ENCODE results near the gene RAE1. TPM values are rescaled to one million over a fixed set of nuclear protein-coding genes. Genes with fewer than 3 reads are reported as not detected.

Gene RAE1
- total and polyA plus RNA-seq, 12 donors, result 8.8 to 46.9 (median 22.5) TPM

- Histone ChIP-seq H3K4me3 (no peak overlapping the region), H3K27me3 (peaks cover 25% of the 10 kb centered on the region), H3K9me3 (replicated peaks in 1 of 3) (no peaks in the 10 kb centered on the region), H3K27ac (no peak overlapping the region), H3K4me1 (replicated peaks in 1 of 2) (no peaks in the 10 kb centered on the region), H3K36me3 (replicated peaks in 1 of 2) (no peaks in the 10 kb centered on the region)
- intact Hi-C loops (cut with DNase I), result no loop called here
- TF ChIP-seq CTCF (IDR thresholded peaks at IDR 0.05), result no peak
- no peak for TF ChIP-seq POLR2A (IDR thresholded peaks at IDR 0.05)
- WGBS, 4 donors, result 53 to 62% (median 59%) methylated on average over 7 to 8 of the region's 8 CpGs
- no peak for DNase-seq
Observed at GRCh38 chr20:57326667-57327455, 24.2 kb upstream of the RAE1 start.

GRCh38 chr20:57327820-57328219 is 23.2 kb upstream of the RAE1 start:
- Histone ChIP-seq H3K4me3 (no peak overlapping the region), H3K27me3 (peaks cover 25% of the 10 kb centered on the region), H3K27ac (no peak overlapping the region), H3K9me3 (replicated peaks in 1 of 3) (no peaks in the 10 kb centered on the region), H3K4me1 (replicated peaks in 1 of 2) (no peaks in the 10 kb centered on the region), H3K36me3 (replicated peaks in 1 of 2) (no peaks in the 10 kb centered on the region)
- WGBS, 4 donors, result 68 to 75% (median 73%) methylated on average over 6 of the region's 6 CpGs
- intact Hi-C loops (cut with DNase I), result no loop called here
- TF ChIP-seq CTCF (IDR thresholded peaks at IDR 0.05) (no peak), POLR2A (IDR thresholded peaks at IDR 0.05) (no peak)
- no peak for DNase-seq

- WGBS, 4 donors, result 57 to 75% (median 61%) methylated on average over 4 to 40 of the region's 40 CpGs
- Histone ChIP-seq H3K27ac (no peak within 1 kb of the TSS), H3K36me3 (replicated peaks in 1 of 2) (no peaks in the 10 kb centered on the region), H3K27me3 (peaks cover 25% of the 10 kb centered on the region), H3K4me1 (replicated peaks in 1 of 2) (no peaks in the 10 kb centered on the region), H3K9me3 (replicated peaks in 1 of 3) (no peaks in the 10 kb centered on the region), H3K4me3 (no peak within 1 kb of the TSS)
- DNase-seq, result no peak
- intact Hi-C loops (cut with DNase I), result no loop called here
- TF ChIP-seq CTCF (IDR thresholded peaks at IDR 0.05) (no peak), POLR2A (IDR thresholded peaks at IDR 0.05) (no peak)
Observed at GRCh38 chr20:57329608-57330221, 21.3 kb upstream of the RAE1 start, which contains the start of gene SPO11. SPO11 (plus strand) TSS chr20:57329803; CDS start chr20:57329868, 65 bp downstream.

- H3K27ac ChIP-seq, result no peak overlapping the region
- H3K9me3 ChIP-seq (replicated peaks in 1 of 3), result no peaks in the 10 kb centered on the region
- H3K4me3 ChIP-seq, result no peak overlapping the region
- H3K36me3 ChIP-seq (replicated peaks in 1 of 2), result no peaks in the 10 kb centered on the region
- 63 to 70% (median 66%) methylated on average over 8 of the region's 8 CpGs for WGBS, 4 donors
- intact Hi-C loops (cut with DNase I), result no loop called here
- no peak for DNase-seq
- peaks cover 25% of the 10 kb centered on the region for H3K27me3 ChIP-seq
- no peaks in the 10 kb centered on the region for H3K4me1 ChIP-seq (replicated peaks in 1 of 2)
- no peak for TF ChIP-seq CTCF (IDR thresholded peaks at IDR 0.05)
- no peak for TF ChIP-seq POLR2A (IDR thresholded peaks at IDR 0.05)
Observed at GRCh38 chr20:57330998-57331397, 20.1 kb upstream of the RAE1 start.
